Ishikawa (cell line): ENCODE measurements around the gene CSTB.

Source experiments
- CEBPB ChIP-seq: IDR thresholded peaks from 2 replicates; pipeline ENCODE4 v1.6.1; 2012
- EP300 ChIP-seq: IDR thresholded peaks from 2 replicates; pipeline ENCODE4 v1.6.1; 2012; ENCODE audit warnings: borderline replicate concordance
- MAX ChIP-seq: IDR thresholded peaks from 2 replicates; pipeline ENCODE4 v1.6.1; 2012
- RAD21 ChIP-seq: IDR thresholded peaks from 2 replicates; pipeline ENCODE4 v1.6.1; 2012; ENCODE audit warnings: low read depth
- TAF1 ChIP-seq: IDR thresholded peaks from 2 replicates; pipeline ENCODE4 v1.6.1; 2012; ENCODE audit warnings: low read depth, mild to moderate bottlenecking

GRCh38 chr21:43757601-43758000, 18.5 kb downstream of the CSTB start:
- TF ChIP-seq TAF1 (no peak), CEBPB (no peak), RAD21 (no peak), EP300 (no peak), MAX (no peak)
